Activated T-cell treated with anti-CD3 and anti-CD28 coated beads for 48 hours (primary cell): ENCODE results near the gene VIPAS39.

Experiments used
- DNase-seq: peaks from one replicate; pipeline ENCODE4 v3.0.0-alpha.2; 2020; ENCODE audit warnings: low read depth

Gene VIPAS39

DNA sequence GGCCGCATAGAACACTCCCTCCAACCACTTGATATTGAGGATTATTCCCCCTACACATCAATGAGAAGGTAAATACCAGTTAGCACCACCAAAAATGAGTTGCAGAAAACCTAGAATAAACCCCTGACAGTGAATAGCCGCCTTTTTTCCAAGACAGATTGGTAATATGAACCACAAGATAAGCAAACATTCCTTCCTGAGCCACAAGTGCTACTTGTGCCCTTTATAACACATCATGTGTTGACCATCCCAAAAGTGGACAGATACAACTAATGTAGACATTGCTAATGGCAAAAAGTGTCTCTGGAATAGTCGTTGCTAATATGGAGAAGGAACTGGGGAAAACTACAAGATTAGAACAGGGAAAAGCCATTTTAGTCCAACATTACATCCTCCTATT, 51.3 kb downstream of the VIPAS39 start:
- DNase-seq: no peak

DNA sequence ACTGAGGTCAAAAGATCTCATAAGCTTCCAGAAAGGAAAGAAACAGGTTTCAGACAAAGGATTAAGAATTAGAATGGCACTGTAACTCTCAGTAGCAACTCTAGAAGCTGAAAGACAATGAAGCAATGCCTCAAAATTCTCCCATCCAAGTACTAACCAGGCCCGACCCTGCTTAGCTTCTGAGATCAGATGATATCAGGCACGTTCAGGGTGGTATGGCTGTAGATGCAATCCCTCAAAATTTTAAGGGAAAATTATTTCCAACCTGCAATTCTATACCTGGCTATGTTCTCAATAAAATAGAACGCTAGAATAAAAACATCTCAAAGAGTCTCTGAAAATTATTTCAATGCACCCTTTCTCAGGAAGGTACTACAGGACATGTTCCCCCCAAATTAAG, 53.6 kb downstream of the VIPAS39 start:
- DNase-seq: no peak

DNA sequence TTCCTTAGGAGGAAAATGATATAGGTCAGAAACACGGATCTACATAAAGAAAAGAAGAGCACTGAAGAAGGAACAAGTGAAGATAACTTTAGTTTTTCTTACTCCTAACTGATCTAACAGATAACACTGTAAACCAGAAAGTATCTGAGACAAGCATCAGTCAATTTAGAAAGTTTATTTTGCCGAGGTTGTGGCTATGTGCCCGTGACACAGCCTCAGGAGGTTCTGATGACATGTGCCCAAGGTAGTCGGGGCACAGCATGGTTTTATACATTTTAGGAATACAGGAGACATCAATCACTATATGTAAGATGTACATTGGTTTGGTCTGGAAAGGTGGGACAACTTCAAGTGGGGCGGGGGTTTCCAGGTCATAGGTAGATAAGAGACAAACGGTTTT, 57.2 kb downstream of the VIPAS39 start:
- no peak for DNase-seq

- no peak for DNase-seq
Measured at GRCh38 chr14:77390188-77390587, 67.2 kb downstream of the VIPAS39 start.

DNA sequence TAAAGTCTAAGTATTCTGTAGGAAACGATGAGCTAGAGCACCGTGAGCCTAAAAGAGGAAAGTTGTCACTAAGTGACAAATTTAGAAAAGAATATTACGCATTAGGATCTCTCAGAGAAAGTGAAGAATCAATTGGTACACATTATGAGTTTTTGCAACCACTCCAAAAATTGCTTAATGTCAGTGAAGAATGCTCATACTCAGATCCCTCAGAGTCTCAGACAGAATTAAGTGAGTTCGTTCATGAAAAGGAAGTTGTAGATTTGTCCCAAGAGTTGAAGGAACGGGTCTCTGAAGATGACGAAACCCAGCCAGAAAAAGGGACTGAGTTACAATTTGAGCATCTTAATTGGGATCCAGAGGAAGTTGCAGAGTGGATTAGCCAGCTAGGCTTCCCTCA, 78.7 kb downstream of the VIPAS39 start:
- no peak for DNase-seq

DNA sequence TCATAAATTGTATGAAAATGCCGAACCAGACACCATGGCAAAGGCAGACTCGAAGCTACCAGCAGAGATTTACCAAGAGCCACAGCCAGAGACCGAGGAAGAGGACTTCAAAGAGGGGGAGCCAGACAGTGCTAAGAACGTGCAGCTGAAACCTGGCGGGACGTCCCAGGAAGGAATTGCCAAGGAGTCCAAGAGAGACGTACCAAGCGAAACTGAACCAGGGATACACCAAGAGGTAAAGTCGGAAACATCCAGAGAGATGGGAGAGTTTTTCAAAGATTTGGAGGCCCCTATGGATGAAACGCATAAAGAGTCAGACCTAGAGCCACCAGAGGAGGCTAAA, 79.9 kb downstream of the VIPAS39 start:
- no peak for DNase-seq

DNA sequence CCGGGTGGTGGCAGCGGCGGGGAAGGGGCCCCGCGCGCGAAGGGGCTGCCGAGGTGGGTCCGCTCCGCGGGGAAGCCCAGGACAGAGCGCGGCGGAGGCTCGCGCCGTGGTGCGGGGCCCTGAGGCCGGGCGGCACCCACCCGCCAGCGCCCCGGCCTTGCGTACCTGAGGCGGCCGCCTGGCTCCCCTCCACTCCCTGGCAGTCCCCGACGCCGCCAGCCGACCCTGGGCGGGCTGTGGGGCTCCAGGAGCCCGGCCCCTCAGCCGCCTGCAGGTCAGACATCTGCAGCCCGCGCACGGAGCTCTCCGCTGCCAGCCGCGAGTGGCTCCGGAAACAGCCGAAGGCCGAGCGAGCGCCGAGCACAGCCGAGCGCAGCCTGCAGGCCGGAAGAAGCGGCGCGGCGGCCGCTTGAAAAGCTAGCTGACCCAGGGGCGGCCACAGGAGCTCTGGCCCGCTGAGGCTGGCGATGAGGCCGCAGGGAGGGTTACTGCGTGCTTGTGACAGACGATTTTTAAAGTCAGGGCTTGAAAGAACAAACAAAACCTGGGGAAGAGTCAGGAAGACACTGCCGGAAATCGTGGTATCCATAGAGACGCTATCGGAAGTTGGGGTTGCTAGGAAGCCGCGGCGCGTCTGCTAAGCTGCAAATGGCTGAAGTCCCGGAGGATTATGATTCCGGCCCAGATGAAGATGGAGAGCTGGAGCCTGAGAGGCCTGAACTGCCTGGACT, 80.5 kb downstream of the VIPAS39 start, which contains the start of the genes SAMD15 and TMED8:
TSS of gene SAMD15 (plus strand) at position 609 of the 731 bp plus-strand sequence. CDS start at position 649, 40 bp downstream.
TSS of gene TMED8 (minus strand) at position 324 of the 731 bp plus-strand sequence. CDS start at position 283, 41 bp downstream.
- DNase-seq: peak; percentile 82
